Astrocyte of the hippocampus (primary cell): ENCODE data around the gene NPHS1.
A peak's percentile ranks its signal among the peaks of the same experiment; 100 is the strongest.
"Not testable (repeated sequence)": the region's sequence is repeated elsewhere in the genome, so short reads cannot be mapped to it uniquely, and the experiment has no call there.

Experiments
- DNase-seq: peaks from one replicate; pipeline ENCODE4 v3.0.0; 2011; ENCODE audit warnings: low read depth, low spot score

The NPHS1 gene

GRCh38 chr19:35874392-35874930 lies 22.2 kb upstream of the NPHS1 start:
- no peak for DNase-seq

GRCh38 chr19:35872180-35872579 lies 19.9 kb upstream of the NPHS1 start:
- DNase-seq: no peak

GRCh38 chr19:35871611-35872010 lies 19.3 kb upstream of the NPHS1 start:
- no peak for DNase-seq

GRCh38 chr19:35870798-35871197 lies 18.5 kb upstream of the NPHS1 start:
- no peak for DNase-seq

- not testable (repeated sequence) for DNase-seq
These were observed 17.9 kb upstream of the NPHS1 start for GRCh38 chr19:35870124-35870736.

GRCh38 chr19:35869327-35870123 lies 17.2 kb upstream of the NPHS1 start:
- DNase-seq: peak; percentile 90

GRCh38 chr19:35868823-35869326 lies 16.6 kb upstream of the NPHS1 start:
- DNase-seq: peak; percentile 10

GRCh38 chr19:35868172-35868822 lies 16.0 kb upstream of the NPHS1 start, which contains the start of gene APLP1:
TSS of gene APLP1 (plus strand) at chr19:35868574. CDS start at chr19:35868637, 63 bp downstream.
- DNase-seq: peak; percentile 82

- no peak for DNase-seq
These were observed 10.7 kb upstream of the NPHS1 start for GRCh38 chr19:35863018-35863417.

GRCh38 chr19:35862528-35862927 lies 10.2 kb upstream of the NPHS1 start:
- no peak for DNase-seq

GRCh38 chr19:35861640-35862160 lies 9.4 kb upstream of the NPHS1 start:
- DNase-seq: no peak

GRCh38 chr19:35860818-35861639 lies 8.7 kb upstream of the NPHS1 start:
- no peak for DNase-seq

GRCh38 chr19:35860436-35860817 lies 8.1 kb upstream of the NPHS1 start:
- no peak for DNase-seq

GRCh38 chr19:35859414-35859813 lies 7.1 kb upstream of the NPHS1 start:
- no peak for DNase-seq

GRCh38 chr19:35858311-35858710 lies 6.0 kb upstream of the NPHS1 start:
- no peak for DNase-seq

- peak; percentile 37 for DNase-seq
These were observed 4.3 kb upstream of the NPHS1 start, which contains the start of gene KIRREL2 for GRCh38 chr19:35856546-35857149. TSS of gene KIRREL2 (plus strand) at chr19:35856911. CDS start at chr19:35857120, 209 bp downstream.

GRCh38 chr19:35853038-35853756 lies 893 bp upstream of the NPHS1 start:
- no peak for DNase-seq

- DNase-seq: no peak
These were observed 883 bp downstream of the NPHS1 start for GRCh38 chr19:35851213-35852028.

GRCh38 chr19:35848919-35849505 lies 3.3 kb downstream of the NPHS1 start:
- DNase-seq: no peak
